ENCODE results near the gene MEG3.

The MEG3 gene

DNA sequence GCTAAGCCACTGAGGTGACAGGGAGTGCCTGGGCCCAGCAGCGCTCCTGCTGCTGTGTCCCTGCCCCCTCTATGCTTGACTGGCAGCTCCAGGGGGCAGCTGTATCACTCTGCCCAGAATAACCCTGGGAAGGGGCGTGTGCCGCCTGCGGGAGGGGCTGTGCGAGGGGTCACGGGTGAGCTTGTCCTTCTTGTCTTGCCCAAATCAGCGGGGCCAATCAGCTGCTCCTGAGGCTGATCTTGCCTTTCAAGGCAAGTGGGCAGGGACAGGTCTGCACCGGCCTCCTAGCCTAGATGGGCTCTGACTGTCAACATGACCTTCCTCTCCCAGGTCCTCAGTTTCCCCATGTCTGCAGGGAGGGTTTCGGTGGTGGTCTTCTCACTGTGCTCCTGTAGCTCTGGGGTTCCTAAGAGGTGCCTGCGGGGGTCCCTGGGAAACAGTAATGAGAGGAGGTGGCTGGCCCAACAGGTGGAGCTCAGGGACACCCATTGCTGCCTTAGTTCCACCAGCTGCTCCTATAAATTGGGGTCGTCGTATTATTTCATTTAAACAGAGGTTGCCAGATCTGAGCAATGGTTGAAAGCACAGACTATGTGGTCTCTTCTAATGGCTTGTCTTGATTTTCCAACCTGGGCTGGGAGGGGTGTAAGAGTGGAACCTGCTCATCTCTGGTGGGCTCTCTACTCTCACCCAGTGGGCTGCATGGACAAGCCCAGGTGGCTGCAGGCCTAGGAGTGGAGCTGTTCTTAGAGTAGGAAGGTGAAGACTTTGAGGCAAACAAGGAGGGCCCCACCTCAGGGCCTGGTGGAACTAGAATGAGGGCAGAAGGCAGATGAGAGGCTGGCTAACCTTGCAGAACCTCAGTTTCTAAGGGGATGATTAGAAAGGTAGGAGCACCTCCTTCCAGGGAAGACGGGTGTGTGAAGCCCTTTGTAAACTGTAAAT lies 65.9 kb downstream of the MEG3 start:
- DNase-seq: no peak
- TF ChIP-seq GATA1 (IDR thresholded peaks at IDR 0.05; ENCODE audit: low read depth, low read length) (no peak), POLR2A (IDR thresholded peaks at IDR 0.05; ENCODE audit: low read length) (no peak)

DNA sequence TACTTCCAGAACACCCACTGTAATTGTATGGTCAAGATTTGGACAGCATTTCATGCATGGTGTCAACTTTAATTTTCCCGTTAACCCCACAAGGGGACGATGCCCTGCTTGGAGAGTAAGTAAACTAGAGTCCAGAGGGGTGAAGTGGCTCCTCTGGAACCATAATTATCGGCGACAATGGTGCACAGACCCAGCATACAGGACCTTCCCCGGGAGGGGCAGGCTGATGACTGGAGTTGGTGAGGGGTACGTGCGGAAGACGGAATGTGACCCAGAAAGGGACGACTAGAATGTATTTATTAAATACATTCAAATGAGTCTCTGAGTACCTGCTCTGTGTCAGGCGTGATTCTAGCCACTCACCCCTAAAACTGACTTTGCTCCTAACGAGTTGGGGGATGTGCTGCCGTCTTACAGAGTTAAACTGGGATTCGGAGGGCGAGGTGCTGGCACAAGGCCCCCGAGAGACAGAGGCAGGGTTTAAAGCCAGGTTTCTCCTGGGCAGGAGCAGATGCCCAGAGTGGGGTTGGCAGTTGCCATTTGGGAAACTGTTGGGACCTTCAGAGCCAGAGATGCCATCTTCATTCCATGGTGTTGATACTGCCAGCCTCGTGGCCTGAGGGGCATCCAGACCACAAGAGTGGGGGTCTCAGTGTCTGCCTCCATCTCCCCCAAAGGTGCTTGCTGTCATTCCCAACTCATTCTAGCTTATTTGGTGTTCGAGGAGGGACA lies 66.7 kb downstream of the MEG3 start:
- TF ChIP-seq GATA1 (IDR thresholded peaks at IDR 0.05; ENCODE audit: low read depth, low read length): no peak
- no peak for TF ChIP-seq POLR2A (IDR thresholded peaks at IDR 0.05; ENCODE audit: low read length)
- no peak for DNase-seq

DNA sequence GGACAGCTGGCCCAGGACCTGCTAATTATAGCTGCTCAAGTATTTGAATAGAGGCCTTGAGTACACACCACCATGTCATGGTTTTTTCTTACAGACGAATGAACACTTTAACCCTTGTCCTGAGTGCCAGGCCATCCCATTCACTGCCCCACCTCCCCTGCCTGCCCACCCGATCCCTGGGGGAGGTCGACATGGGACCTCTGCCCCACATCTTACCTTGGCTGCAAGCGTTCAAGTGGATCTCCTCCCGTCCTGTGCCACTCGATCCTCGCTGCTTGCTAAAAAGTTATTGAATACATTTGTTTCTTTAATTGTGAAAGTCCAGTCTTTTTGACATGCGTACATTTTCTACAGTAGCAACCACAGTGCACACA lies 67.3 kb downstream of the MEG3 start:
- no peak for TF ChIP-seq GATA1 (IDR thresholded peaks at IDR 0.05; ENCODE audit: low read depth, low read length)
- TF ChIP-seq POLR2A (IDR thresholded peaks at IDR 0.05; ENCODE audit: low read length): no peak
- no peak for DNase-seq

GRCh38 chr14:100893760-100894159 lies 67.8 kb downstream of the MEG3 start:
- no peak for DNase-seq
- TF ChIP-seq GATA1 (IDR thresholded peaks at IDR 0.05; ENCODE audit: low read depth, low read length): no peak
- no peak for TF ChIP-seq POLR2A (IDR thresholded peaks at IDR 0.05; ENCODE audit: low read length)

- no peak for DNase-seq
- TF ChIP-seq GATA1 (IDR thresholded peaks at IDR 0.05; ENCODE audit: low read depth, low read length) (no peak), POLR2A (IDR thresholded peaks at IDR 0.05; ENCODE audit: low read length) (no peak)
Observed at GRCh38 chr14:100894416-100894815, 68.5 kb downstream of the MEG3 start.

GRCh38 chr14:100895411-100895810 lies 69.5 kb downstream of the MEG3 start:
- DNase-seq: no peak
- no peak for TF ChIP-seq GATA1 (IDR thresholded peaks at IDR 0.05; ENCODE audit: low read depth, low read length)
- no peak for TF ChIP-seq POLR2A (IDR thresholded peaks at IDR 0.05; ENCODE audit: low read length)

DNA sequence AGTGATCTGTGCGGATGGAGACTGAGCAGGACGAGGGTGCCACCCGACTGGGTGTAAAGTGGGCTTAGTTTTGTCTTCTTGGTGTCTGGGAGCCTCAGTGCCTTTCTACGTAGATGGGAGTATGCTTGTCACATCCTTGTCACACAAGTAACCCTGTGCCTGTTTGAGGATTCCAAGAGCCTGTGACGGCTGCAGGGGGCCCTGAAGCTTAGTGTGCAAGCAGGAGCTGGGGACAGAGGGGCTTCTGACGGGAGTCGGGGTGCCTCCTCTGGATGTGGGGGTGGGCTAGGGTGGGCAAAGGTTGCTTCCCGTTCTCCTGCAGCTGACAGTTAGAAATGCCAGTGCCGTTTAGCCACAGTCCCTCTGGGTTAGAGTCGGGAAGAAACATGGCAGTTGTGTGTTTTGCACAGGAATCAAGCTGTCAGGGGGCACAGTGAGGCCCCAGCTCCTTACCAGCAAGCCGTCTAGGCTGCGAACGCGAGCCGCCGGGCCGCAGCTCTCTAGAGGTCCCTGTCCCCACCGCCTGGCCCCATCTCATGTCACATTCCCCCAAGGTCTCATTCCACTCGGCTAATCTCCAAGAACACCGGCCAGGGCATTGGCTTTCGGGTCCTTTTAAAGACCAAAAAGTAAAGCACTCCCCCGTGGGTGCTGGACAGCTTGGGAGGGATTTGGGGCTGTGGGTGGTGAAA lies 70.6 kb downstream of the MEG3 start:
- no peak for DNase-seq
- TF ChIP-seq POLR2A (IDR thresholded peaks at IDR 0.05; ENCODE audit: low read length): no peak
- TF ChIP-seq GATA1 (IDR thresholded peaks at IDR 0.05; ENCODE audit: low read depth, low read length): no peak

GRCh38 chr14:100898465-100898864 lies 72.5 kb downstream of the MEG3 start:
- TF ChIP-seq POLR2A (IDR thresholded peaks at IDR 0.05; ENCODE audit: low read length): no peak
- no peak for DNase-seq

DNA sequence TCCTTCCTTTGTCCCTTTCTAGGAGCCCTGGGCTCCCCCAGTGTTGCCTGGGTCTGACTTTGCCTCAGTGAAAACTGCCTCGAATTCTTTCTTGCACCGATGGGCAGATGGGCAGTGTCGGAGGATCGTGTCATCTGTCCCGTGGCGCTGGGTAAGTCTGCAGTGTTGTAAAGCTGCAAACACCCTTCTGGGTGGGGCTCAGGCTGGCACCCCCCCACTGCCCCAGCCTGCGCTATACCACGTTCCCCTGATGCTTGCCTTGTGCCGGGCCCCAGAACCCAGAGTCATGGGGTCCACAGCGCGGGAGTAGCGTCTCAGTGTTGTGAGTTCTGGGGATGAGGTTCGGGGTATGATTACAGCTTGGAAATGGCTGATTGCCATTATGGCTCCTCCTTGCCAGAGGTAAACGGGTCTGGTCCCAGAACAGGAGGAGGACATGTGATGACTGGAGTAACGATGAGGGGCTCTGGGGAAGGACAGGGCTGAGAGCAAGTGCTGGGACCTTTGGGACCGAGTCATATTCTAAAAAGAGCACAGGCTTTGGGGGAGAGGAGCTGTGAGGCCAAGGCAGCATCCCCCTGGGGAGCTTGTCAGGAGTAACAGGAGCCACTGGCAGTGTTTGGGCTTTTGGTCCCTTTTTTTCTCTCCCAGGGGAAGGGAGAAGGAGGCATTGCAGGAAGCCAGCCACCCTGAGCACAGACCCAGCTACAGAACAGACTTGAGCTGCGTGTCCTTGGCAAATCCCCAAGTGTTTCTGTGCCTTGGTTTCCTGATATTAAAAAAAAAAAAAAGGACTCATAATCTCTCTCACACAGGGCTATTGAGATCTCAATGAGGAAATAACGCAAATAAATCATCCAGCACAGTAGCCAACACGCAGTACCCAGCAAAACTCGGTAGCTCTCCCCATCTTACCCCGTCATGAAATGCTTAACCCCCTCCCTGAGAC lies 73.3 kb downstream of the MEG3 start:
- DNase-seq: no peak
- TF ChIP-seq POLR2A (IDR thresholded peaks at IDR 0.05; ENCODE audit: low read length) (no peak), GATA1 (IDR thresholded peaks at IDR 0.05; ENCODE audit: low read depth, low read length) (no peak)

DNA sequence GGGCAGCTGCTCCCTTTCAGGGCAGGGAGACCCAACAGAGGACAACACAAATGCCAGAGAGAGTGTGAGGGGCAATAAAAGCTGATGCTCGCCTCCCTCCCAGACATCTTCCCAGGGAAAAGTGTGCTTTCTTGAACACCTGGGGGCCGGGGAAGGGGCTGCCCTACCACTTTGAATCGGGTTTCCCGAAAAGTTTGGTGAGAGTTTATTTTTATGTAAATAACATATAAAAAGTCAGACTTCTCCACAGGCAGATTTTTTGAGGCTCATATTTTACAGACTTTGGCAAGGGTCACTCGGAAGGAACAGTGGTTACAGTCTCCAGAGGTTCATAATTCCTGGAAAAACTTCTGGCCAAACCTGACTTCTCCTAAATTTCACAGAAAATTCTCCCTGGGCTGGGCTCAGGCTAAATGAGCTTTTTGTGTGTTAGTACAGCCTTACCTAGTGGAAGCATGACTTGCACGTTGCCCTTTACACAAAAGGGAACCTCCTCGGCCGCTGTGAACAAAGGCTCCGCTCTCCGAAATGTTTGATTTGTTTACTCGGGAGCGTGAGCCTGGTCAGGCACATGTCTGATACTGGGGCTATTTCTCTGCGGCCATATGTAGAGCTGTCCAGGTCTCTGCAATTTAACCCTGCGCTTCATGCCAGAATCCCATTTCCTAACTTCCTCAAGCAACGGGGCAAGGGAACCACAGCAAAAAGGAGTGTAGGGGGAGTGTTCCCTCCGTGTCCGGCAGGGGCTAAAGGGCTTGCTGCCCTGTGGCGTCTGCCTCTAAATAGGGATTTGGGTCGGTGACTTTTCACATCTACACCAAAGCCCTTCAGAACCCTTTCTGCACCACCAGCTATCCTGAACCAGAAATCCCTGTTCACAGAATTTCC lies 74.2 kb downstream of the MEG3 start:
- no peak for TF ChIP-seq GATA1 (IDR thresholded peaks at IDR 0.05; ENCODE audit: low read depth, low read length)
- TF ChIP-seq POLR2A (IDR thresholded peaks at IDR 0.05; ENCODE audit: low read length): no peak
- DNase-seq: no peak

DNA sequence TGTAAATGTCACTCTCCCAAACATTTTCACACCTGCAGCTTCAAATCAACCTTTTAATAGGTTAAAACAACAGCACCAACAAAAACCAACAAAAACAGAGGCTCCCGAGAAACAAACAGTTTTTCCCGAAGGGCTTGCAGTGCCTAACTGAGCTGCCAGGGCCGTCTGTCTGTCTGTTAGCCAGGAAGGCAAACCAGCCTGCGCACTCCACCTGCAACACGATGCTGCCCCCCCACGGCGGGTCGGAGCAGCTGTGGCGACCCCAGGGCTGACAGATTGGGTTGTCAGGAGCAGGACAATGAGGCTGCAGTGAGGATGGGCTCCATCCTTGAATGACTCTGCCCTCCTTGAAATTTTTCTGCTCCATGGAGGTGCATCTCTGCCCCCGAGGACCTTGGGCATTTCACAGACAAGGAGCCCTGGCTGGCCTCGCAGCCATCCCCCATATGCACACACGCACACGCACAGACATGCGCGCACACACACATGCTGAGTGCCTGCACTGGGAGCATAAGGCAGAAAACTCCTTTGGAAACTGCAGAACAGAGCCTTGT lies 75.0 kb downstream of the MEG3 start:
- TF ChIP-seq GATA1 (IDR thresholded peaks at IDR 0.05; ENCODE audit: low read depth, low read length) (no peak), POLR2A (IDR thresholded peaks at IDR 0.05; ENCODE audit: low read length) (no peak)
- DNase-seq: peak; percentile 7 to 36
